Activated naive CD4-positive, alpha-beta T cell (primary cell): ENCODE measurements around the gene TM6SF1.
"Not testable (repeated sequence)": the region's sequence is repeated elsewhere in the genome, so short reads cannot be mapped to it uniquely, and the experiment has no call there.

ENCODE experiments used
- DNase-seq, 4 experiments: peaks; one replicate each; lab custom pipeline; 2025; lab: John Stamatoyannopoulos, UW

TM6SF1 gene

GRCh38 chr15:83106994-83107840, at the start of gene TM6SF1:
Gene TM6SF1, plus strand, starts transcription at chr15:83107645. Its CDS starts 36 bp downstream, at chr15:83107681.
- DNase-seq = no peak

GRCh38 chr15:83057696-83058376, 49.6 kb upstream of the TM6SF1 start:
- no peak for DNase-seq

GRCh38 chr15:83061680-83062079, 45.8 kb upstream of the TM6SF1 start:
- DNase-seq = no peak

GRCh38 chr15:83062768-83063180, 44.7 kb upstream of the TM6SF1 start:
- no peak for DNase-seq

GRCh38 chr15:83063551-83063950, 43.9 kb upstream of the TM6SF1 start:
- no peak for DNase-seq

- DNase-seq = no peak
Measured at GRCh38 chr15:83064859-83065258, 42.6 kb upstream of the TM6SF1 start.

GRCh38 chr15:83065431-83065830, 42.0 kb upstream of the TM6SF1 start:
- no peak for DNase-seq

- DNase-seq = no peak
Measured at GRCh38 chr15:83066034-83066733, 41.3 kb upstream of the TM6SF1 start.

GRCh38 chr15:83066734-83067637, 40.5 kb upstream of the TM6SF1 start, which contains the start of gene BTBD1:
Gene BTBD1, minus strand, starts transcription at chr15:83067252. Its CDS starts 101 bp downstream, at chr15:83067151.
- peak; percentile 45 to 71 (median 61) for DNase-seq

GRCh38 chr15:83067638-83067962, 39.8 kb upstream of the TM6SF1 start:
- no peak for DNase-seq

GRCh38 chr15:83068054-83068453, 39.4 kb upstream of the TM6SF1 start:
- DNase-seq = no peak

- peak in 2 of 4 experiments; percentile 2 to 10 for DNase-seq
Measured at GRCh38 chr15:83069211-83069642, 38.2 kb upstream of the TM6SF1 start.

- no peak for DNase-seq
Measured at GRCh38 chr15:83077491-83078230, 29.8 kb upstream of the TM6SF1 start.

- DNase-seq = no peak
Measured at GRCh38 chr15:83078712-83079111, 28.7 kb upstream of the TM6SF1 start.

GRCh38 chr15:83081256-83082014, 26.0 kb upstream of the TM6SF1 start:
- no peak for DNase-seq

- DNase-seq = no peak
Measured at GRCh38 chr15:83082730-83083386, 24.6 kb upstream of the TM6SF1 start.

- DNase-seq = not testable (repeated sequence)
Measured at GRCh38 chr15:83085461-83085860, 22.0 kb upstream of the TM6SF1 start.

- not testable (repeated sequence) for DNase-seq
Measured at GRCh38 chr15:83085864-83086552, 21.4 kb upstream of the TM6SF1 start.

- no peak for DNase-seq
Measured at GRCh38 chr15:83087576-83087975, 19.9 kb upstream of the TM6SF1 start.
